ENCODE data around the gene MYO10. TPM values are rescaled to one million over a fixed set of nuclear protein-coding genes. Genes with fewer than 3 reads are reported as not detected.
A peak's percentile ranks its signal among the peaks of the same experiment; 100 is the strongest.

The MYO10 gene
- total RNA-seq, 1 experiment from 2014 or later: 71.9 TPM

DNA sequence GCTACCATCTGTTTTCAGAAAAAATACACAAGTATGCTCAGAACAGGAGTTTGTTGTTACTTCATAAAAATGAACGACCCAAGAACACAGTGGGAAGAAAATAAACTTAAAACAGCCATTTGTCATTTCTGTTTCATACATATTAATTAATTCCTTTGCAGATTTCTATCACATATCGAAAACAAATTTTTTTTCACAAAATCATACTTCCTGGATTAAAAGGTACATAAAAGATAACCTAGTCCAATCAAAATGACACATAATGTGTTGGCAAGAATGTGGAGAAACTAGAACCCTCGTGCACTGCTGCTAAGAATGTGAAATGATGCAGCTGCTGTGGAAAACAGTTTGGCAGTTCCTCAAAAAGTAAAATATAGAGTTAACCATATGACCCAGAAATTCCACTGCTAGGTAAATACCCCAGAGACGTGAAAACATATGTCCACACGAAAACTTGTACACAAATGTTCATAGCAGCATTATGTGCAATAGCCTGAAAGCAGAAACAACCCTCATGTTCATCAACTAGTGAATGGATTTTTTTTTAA, 46.0 kb downstream of the MYO10 start:
- peak overlapping the region; percentile 86 for H3K27ac ChIP-seq (ENCODE audit: low read length)
- ChIA-PET CTCF (no interaction called here), POLR2A (interaction anchor here (0.6 kb wide), 2 partner anchors 10 to 11 kb away, joined by 3 to 4 read pairs; no protein-coding TSS in a partner anchor)
- TF ChIP-seq, protein P1, sequence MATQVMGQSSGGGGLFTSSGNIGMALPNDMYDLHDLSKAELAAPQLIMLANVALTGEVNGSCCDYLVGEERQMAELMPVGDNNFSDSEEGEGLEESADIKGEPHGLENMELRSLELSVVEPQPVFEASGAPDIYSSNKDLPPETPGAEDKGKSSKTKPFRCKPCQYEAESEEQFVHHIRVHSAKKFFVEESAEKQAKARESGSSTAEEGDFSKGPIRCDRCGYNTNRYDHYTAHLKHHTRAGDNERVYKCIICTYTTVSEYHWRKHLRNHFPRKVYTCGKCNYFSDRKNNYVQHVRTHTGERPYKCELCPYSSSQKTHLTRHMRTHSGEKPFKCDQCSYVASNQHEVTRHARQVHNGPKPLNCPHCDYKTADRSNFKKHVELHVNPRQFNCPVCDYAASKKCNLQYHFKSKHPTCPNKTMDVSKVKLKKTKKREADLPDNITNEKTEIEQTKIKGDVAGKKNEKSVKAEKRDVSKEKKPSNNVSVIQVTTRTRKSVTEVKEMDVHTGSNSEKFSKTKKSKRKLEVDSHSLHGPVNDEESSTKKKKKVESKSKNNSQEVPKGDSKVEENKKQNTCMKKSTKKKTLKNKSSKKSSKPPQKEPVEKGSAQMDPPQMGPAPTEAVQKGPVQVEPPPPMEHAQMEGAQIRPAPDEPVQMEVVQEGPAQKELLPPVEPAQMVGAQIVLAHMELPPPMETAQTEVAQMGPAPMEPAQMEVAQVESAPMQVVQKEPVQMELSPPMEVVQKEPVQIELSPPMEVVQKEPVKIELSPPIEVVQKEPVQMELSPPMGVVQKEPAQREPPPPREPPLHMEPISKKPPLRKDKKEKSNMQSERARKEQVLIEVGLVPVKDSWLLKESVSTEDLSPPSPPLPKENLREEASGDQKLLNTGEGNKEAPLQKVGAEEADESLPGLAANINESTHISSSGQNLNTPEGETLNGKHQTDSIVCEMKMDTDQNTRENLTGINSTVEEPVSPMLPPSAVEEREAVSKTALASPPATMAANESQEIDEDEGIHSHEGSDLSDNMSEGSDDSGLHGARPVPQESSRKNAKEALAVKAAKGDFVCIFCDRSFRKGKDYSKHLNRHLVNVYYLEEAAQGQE (IDR thresholded peaks at IDR 0.05; ENCODE audit: insufficient read depth in 1 of 2, low read depth in 2 of 2, low read length in 1 of 2): no peak
- TF ChIP-seq, protein P2, sequence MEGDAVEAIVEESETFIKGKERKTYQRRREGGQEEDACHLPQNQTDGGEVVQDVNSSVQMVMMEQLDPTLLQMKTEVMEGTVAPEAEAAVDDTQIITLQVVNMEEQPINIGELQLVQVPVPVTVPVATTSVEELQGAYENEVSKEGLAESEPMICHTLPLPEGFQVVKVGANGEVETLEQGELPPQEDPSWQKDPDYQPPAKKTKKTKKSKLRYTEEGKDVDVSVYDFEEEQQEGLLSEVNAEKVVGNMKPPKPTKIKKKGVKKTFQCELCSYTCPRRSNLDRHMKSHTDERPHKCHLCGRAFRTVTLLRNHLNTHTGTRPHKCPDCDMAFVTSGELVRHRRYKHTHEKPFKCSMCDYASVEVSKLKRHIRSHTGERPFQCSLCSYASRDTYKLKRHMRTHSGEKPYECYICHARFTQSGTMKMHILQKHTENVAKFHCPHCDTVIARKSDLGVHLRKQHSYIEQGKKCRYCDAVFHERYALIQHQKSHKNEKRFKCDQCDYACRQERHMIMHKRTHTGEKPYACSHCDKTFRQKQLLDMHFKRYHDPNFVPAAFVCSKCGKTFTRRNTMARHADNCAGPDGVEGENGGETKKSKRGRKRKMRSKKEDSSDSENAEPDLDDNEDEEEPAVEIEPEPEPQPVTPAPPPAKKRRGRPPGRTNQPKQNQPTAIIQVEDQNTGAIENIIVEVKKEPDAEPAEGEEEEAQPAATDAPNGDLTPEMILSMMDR (IDR thresholded peaks at IDR 0.05): no peak
- TF ChIP-seq SIN3A (IDR thresholded peaks at IDR 0.05; ENCODE audit: borderline replicate concordance, insufficient read depth, low read depth, low read length) (no peak), TCF7L2 (IDR thresholded peaks at IDR 0.05; ENCODE audit: low read depth, low read length) (peak; percentile 78), POLR2AphosphoS5 (IDR thresholded peaks at IDR 0.05; ENCODE audit: low read depth, low read length) (no peak)
- no peaks in the 10 kb centered on the region for H3K36me3 ChIP-seq (ENCODE audit: control insufficient read depth, insufficient read depth, low read length)
- no TSS peak for BruUV-seq (replicated peaks)
- DNase-seq (ENCODE audit: low read depth, low spot score) (no peak), ATAC-seq (peak; percentile 37; the same call in 1 of the 2 replicates)
- no peak overlapping the region for H3K4me3 ChIP-seq (ENCODE audit: low read depth in 2 of 2, low read length in 2 of 2)
- in situ Hi-C loops (cut with HindIII; ENCODE audit: low pct_unique_long_range_greater_than_20kb, low sequenced_read_pairs) (no loop called here), intact Hi-C loops (cut with micrococcal nuclease; ENCODE audit: unreplicated experiment) (no loop called here)
- H3K9me3 ChIP-seq (ENCODE audit: control insufficient read depth, insufficient read depth, low read depth, low read length): no peaks in the 10 kb centered on the region
- no peaks in the 10 kb centered on the region for H3K27me3 ChIP-seq (ENCODE audit: control insufficient read depth, insufficient read depth, low read length)
- peaks cover 83% of the 10 kb centered on the region for H3K4me1 ChIP-seq (ENCODE audit: control insufficient read depth, insufficient read depth, low read length)

DNA sequence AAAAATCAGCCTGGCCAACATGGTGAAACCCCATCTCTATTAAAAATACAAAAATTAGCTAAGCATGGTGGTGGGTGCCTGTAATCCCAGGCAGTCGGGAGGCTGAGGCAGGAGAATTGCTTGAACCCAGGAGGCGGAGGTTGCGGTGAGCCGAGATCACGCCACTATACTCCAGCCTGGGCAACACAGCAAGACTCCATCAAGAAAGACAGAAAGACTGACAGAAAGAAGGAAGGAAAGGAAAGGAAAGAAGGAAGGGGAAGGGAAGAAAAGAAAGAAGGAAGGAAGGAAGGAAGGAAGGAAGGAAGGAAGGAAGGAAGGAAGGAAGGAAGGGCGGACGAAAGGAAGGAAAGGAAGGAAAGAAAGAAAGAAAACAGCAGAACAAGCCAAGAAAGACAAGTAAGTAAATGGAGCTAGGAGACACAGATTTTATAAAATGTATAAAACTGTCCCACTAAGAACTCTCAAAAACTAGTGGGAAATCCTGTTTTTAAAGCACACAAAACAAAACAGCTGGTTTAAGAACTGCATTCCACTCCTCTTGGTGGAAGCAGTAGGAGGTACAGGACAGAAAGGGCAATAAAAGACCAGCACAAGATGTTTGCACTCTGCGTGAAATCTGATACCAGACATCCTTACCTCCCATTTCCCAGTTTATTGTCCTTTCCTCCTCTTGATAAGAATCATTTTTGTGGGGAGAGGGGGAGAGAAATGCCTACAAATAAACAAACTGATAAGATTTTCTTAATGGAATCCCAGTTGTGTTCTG, 46.7 kb downstream of the MYO10 start:
- no peaks in the 10 kb centered on the region for H3K36me3 ChIP-seq (ENCODE audit: control insufficient read depth, insufficient read depth, low read length)
- 0 out of 4 replicates have a peak overlapping the region, but pooled peaks of 1 of the 2 experiments have one; percentile 9 for H3K4me3 ChIP-seq (ENCODE audit: low read depth in 2 of 2, low read length in 2 of 2)
- no peaks in the 10 kb centered on the region for H3K9me3 ChIP-seq (ENCODE audit: control insufficient read depth, insufficient read depth, low read depth, low read length)
- DNase-seq (ENCODE audit: low read depth, low spot score) (no peak), ATAC-seq (peak; percentile 76)
- peaks cover 83% of the 10 kb centered on the region for H3K4me1 ChIP-seq (ENCODE audit: control insufficient read depth, insufficient read depth, low read length)
- no TSS peak for BruUV-seq (replicated peaks)
- peak overlapping the region; percentile 86 for H3K27ac ChIP-seq (ENCODE audit: low read length)
- in situ Hi-C loops (cut with HindIII; ENCODE audit: low pct_unique_long_range_greater_than_20kb, low sequenced_read_pairs) (no loop called here), intact Hi-C loops (cut with micrococcal nuclease; ENCODE audit: unreplicated experiment) (no loop called here)
- ChIA-PET POLR2A (interaction anchor here (0.6 kb wide), 1 partner anchor 11 kb away, joined by 3 read pairs; no protein-coding TSS in a partner anchor), CTCF (interaction anchor here (0.6 kb wide), 1 partner anchor 15 kb away, joined by 6 read pairs; no protein-coding TSS in a partner anchor)
- no peak for TF ChIP-seq SIN3A (IDR thresholded peaks at IDR 0.05; ENCODE audit: borderline replicate concordance, insufficient read depth, low read depth, low read length)
- TF ChIP-seq TCF7L2 (IDR thresholded peaks at IDR 0.05; ENCODE audit: low read depth, low read length): peak; percentile 87
- TF ChIP-seq, protein P1 (IDR thresholded peaks at IDR 0.05; ENCODE audit: insufficient read depth in 1 of 2, low read depth in 2 of 2, low read length in 1 of 2): peak in 1 of 2 experiments; percentile 35; a peak in 1 of 4 replicates
- TF ChIP-seq, protein P2 (IDR thresholded peaks at IDR 0.05): no peak
- peak; percentile 80 for TF ChIP-seq POLR2AphosphoS5 (IDR thresholded peaks at IDR 0.05; ENCODE audit: low read depth, low read length)
- H3K27me3 ChIP-seq (ENCODE audit: control insufficient read depth, insufficient read depth, low read length): no peaks in the 10 kb centered on the region

Data from Panc1 (cell line).